GM21423 (cell line): ENCODE results near the gene GPATCH2L.

ENCODE experiments used
- ATAC-seq: cut with Tn5 transposase; IDR thresholded peaks from one replicate; pipeline ENCODE4 v1.9.1; 2021; ENCODE audit warnings: mild to moderate bottlenecking, moderate library complexity; ENCODE audit not compliant: unreplicated experiment

Gene GPATCH2L

GRCh38 chr14:76253111-76253510 lies 101.4 kb downstream of the GPATCH2L start:
- ATAC-seq, result no peak

- ATAC-seq, result no peak
These were observed 104.8 kb downstream of the GPATCH2L start for GRCh38 chr14:76256545-76256944.

- ATAC-seq, result no peak
These were observed 105.5 kb downstream of the GPATCH2L start for GRCh38 chr14:76257111-76257803.

GRCh38 chr14:76257842-76258397 lies 106.2 kb downstream of the GPATCH2L start:
- ATAC-seq, result no peak

GRCh38 chr14:76259029-76259735 lies 107.5 kb downstream of the GPATCH2L start:
- ATAC-seq, result no peak

- no peak for ATAC-seq
These were observed 109.0 kb downstream of the GPATCH2L start for GRCh38 chr14:76260749-76261148.

GRCh38 chr14:76261371-76261811 lies 109.7 kb downstream of the GPATCH2L start:
- ATAC-seq, result no peak

- ATAC-seq, result no peak
These were observed 110.9 kb downstream of the GPATCH2L start for GRCh38 chr14:76262641-76263040.
